A549 (cell line): ENCODE results near the gene HDAC7. TPM values are rescaled to one million over a fixed set of nuclear protein-coding genes. Genes with fewer than 3 reads are reported as not detected.

Experiments
- ATAC-seq, 2 experiments: fragments of 200-7000 bp in 1 of 2; fragments of >200 bp in 1 of 2; cut with Nextera tagmentation in 1 of 2; cut with Tn5 transposase in 1 of 2; 3 replicates each; pipeline versions ENCODE4 v1.8.0 to v1.9.1; 2018 to 2020; ENCODE audit warnings: mild to moderate bottlenecking in 1 of 2, moderate library complexity in 1 of 2
- CTCF ChIA-PET: fragments of 300-600 bp; sonication (Branson Sonifier 250); formaldehyde crosslinking; extraction: SDS; loops from one replicate; lab custom pipeline; 2021; ENCODE audit warnings: antibody characterized with exemption, inconsistent platforms; lab: Yijun Ruan, JAX
- POLR2A ChIA-PET: fragments of 350-600 bp; formaldehyde crosslinking; extraction: SDS; loops from one replicate; lab custom pipeline; 2021; ENCODE audit warnings: antibody characterized with exemption, inconsistent platforms; lab: Yijun Ruan, JAX
- DNase-seq, 2 experiments: peaks; one replicate each; pipeline versions ENCODE4 v3.0.0 to v3.0.0-alpha.2; 2011 to 2016; ENCODE audit warnings: low read depth in 1 of 2, low spot score in 1 of 2
- FAIRE-seq: peaks from 2 replicates; lab custom pipeline; 2011; peaks lifted over from hg19 to GRCh38; lab: Jason Lieb, UNC
- H3K27ac ChIP-seq, 2 experiments: fragments of >200 bp; sonication (Bioruptor Twin); formaldehyde crosslinking; 3 replicates each; pipeline ENCODE4 v1.5.1; 2016 to 2017
- H3K4me1 ChIP-seq: fragments of >200 bp; sonication (Bioruptor Twin); formaldehyde crosslinking; 3 replicates; pipeline ENCODE4 v1.6.1; 2016
- H3K4me2 ChIP-seq: fragments of >200 bp; sonication (Bioruptor Twin); formaldehyde crosslinking; 3 replicates; pipeline ENCODE4 v1.6.1; 2016
- H3K4me3 ChIP-seq: fragments of >200 bp; sonication (Bioruptor Twin); formaldehyde crosslinking; 3 replicates; pipeline ENCODE4 v1.5.1; 2016
- H3K9me3 ChIP-seq: fragments of >200 bp; sonication (Bioruptor Twin); formaldehyde crosslinking; 3 replicates; pipeline ENCODE4 v1.6.1; 2016
- CBX8 ChIP-seq: fragments of 200-600 bp; sonication (generic); IDR thresholded peaks from 2 replicates; pipeline ENCODE4 v1.6.1; 2016
- FOSB ChIP-seq: fragments of 250-450 bp; sonication (Bioruptor Pico); IDR thresholded peaks from 2 replicates; pipeline ENCODE4 v1.5.0; 2020; ENCODE audit warnings: mild to moderate bottlenecking, moderate library complexity
- GATA3 ChIP-seq: IDR thresholded peaks from 2 replicates; pipeline ENCODE4 v1.6.1; 2012; ENCODE audit warnings: borderline replicate concordance
- HEYL ChIP-seq: fragments of 250-450 bp; sonication (Bioruptor Pico); IDR thresholded peaks from 2 replicates; pipeline ENCODE4 v1.8.0; 2021; ENCODE audit warnings: mild to moderate bottlenecking, moderate library complexity
- HOXB5 ChIP-seq: fragments of 250-450 bp; sonication (Bioruptor Pico); IDR thresholded peaks from 2 replicates; pipeline ENCODE4 v1.5.0; 2020; ENCODE audit warnings: mild to moderate bottlenecking, moderate library complexity
- MYC ChIP-seq: IDR thresholded peaks from 2 replicates; pipeline ENCODE4 v1.6.1; 2012; ENCODE audit warnings: mild to moderate bottlenecking, inconsistent platforms, low read length, improper control_type of control experiment, borderline replicate concordance
- PHF8 ChIP-seq: fragments of 200-600 bp; sonication (generic); IDR thresholded peaks from 2 replicates; pipeline ENCODE4 v1.6.1; 2016; ENCODE audit warnings: low read depth, mild to moderate bottlenecking, antibody characterized with exemption, moderate library complexity, borderline replicate concordance
- POLR2A ChIP-seq: IDR thresholded peaks from 2 replicates; pipeline ENCODE4 v1.6.1; 2012; ENCODE audit warnings: mild to moderate bottlenecking, low read length
- RAD21 ChIP-seq, 2 experiments: fragments of >200 bp in 1 of 2; sonication (Bioruptor Twin) in 1 of 2; formaldehyde crosslinking in 1 of 2; IDR thresholded peaks in 1 of 2; conservative IDR thresholded peaks in 1 of 2; 2 replicates in 1 of 2; 3 replicates in 1 of 2; pipeline ENCODE4 v1.6.1; 2012 to 2018; ENCODE audit warnings: inconsistent platforms in 1 of 2
- RCOR1 ChIP-seq: fragments of 150-350 bp; IDR thresholded peaks from 2 replicates; pipeline ENCODE4 v1.6.1; 2014; ENCODE audit warnings: antibody characterized with exemption, low read length, low read depth
- RNF2 ChIP-seq: fragments of 200-600 bp; sonication (generic); IDR thresholded peaks from 2 replicates; pipeline ENCODE4 v1.6.1; 2016; ENCODE audit warnings: low read depth, mild to moderate bottlenecking, antibody characterized with exemption, moderate library complexity, borderline replicate concordance
- SMC3 ChIP-seq: fragments of >200 bp; sonication (Bioruptor Twin); formaldehyde crosslinking; IDR thresholded peaks from 3 replicates; pipeline ENCODE4 v1.6.1; 2018; ENCODE audit warnings: inconsistent platforms
- TFCP2L1 ChIP-seq: fragments of 250-450 bp; sonication (Bioruptor Pico); IDR thresholded peaks from 2 replicates; pipeline ENCODE4 v1.5.0; 2021; ENCODE audit warnings: mild to moderate bottlenecking
- ZC3H11A ChIP-seq: fragments of 450-650 bp; IDR thresholded peaks from 2 replicates; pipeline ENCODE4 v1.6.1; 2014; ENCODE audit warnings: antibody characterized with exemption, mild to moderate bottlenecking
- ZNF302 ChIP-seq: fragments of 250-450 bp; sonication (Bioruptor Pico); IDR thresholded peaks from 2 replicates; pipeline ENCODE4 v1.9.0; 2021; ENCODE audit warnings: inconsistent platforms, mild to moderate bottlenecking, moderate library complexity
- WGBS: methylation state at CpG from one replicate; pipeline ENCODE4 v1.1.6; 2017; ENCODE audit errors: missing lambda C conversion rate; 5-methylcytosine and 5-hydroxymethylcytosine counted together
- polyA plus RNA-seq, 4 experiments: library from polyadenylated mRNA; depleted of rRNA in 3 of 4; stranded (reverse); fragments of >200 nt; fragmentation: RNase III in 1 of 4; extraction: RNeasy Plus Mini Kit Qiagen cat#74134 plus additional on column Dnase treatment in 1 of 4; gene quantifications; 2 replicates in 3 of 4; 3 replicates in 1 of 4; pipeline ENCODE4 v1.2.3, GENCODE V29; 2011 to 2017
- TF ChIP-seq, protein P1 (sequence below): fragments of >200 bp; sonication (Bioruptor Twin); formaldehyde crosslinking; IDR thresholded peaks from 2 replicates; pipeline ENCODE4 v1.6.1; 2016
- TF ChIP-seq, protein P2 (sequence below): fragments of >200 bp; sonication (Bioruptor Twin); formaldehyde crosslinking; IDR thresholded peaks from 3 replicates; pipeline ENCODE4 v1.5.1; 2016
- TF ChIP-seq, protein P3 (sequence below): IDR thresholded peaks from 2 replicates; pipeline ENCODE4 v1.6.1; 2012
- TF ChIP-seq, protein P4 (sequence below): IDR thresholded peaks from 2 replicates; pipeline ENCODE4 v1.6.1; 2012; ENCODE audit warnings: low read depth, borderline replicate concordance
- TF ChIP-seq, protein P5 (sequence below): fragments of 450-650 bp; IDR thresholded peaks from 2 replicates; pipeline ENCODE4 v1.6.1; 2014; ENCODE audit warnings: antibody characterized with exemption
- TF ChIP-seq, protein P6 (sequence below): IDR thresholded peaks from 2 replicates; pipeline ENCODE4 v1.6.1; 2012

The HDAC7 gene
- polyA plus RNA-seq, 2 of the 4 experiments (the other 2 are of a cell fraction) = 17.2 to 36.0 TPM

DNA sequence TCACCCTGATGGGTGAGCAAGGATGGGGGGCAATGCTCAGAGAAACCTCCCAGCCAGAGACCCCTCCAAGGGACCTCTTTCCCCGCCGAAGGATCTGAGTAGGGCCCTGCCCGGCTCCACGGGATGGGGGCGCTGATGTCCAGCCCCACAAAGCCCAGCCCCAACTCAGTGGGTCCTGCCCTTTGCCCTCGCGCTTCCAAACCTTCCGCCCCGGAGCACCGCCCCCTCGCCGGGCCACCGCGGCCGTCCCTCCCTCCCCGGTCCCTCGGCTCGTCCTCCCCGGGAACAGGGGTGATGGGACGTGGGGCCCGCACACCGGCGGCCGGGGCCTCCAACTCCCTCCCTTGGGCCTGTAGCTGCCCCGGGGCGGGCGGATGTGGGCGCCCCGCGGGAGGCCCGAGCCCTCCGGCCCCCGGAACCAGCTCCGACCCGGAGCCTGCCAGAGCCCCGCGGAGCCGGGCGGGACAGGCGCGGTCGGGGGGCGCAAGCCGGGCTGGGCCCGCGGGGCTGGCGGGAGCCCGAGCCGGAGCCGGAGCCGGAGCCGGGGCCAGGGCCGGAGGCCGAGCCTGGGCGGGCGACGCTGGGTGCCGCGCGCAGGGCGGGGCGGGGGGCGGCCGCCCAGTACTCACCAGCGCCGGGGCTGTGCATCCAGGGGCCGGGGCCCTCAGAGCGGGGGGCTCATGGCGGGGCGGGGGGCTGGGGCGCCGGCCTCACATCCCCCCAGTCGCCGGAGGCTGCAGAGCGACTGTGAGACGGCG lies 386 bp downstream of the HDAC7 start:
- FAIRE-seq = no peak
- Histone ChIP-seq H3K4me2 (peak overlapping the region; percentile 95), H3K4me3 (peak overlapping the region; percentile 89), H3K27ac (peak overlapping the region; percentile 96 to 100), H3K9me3 (no peaks in the 10 kb centered on the region), H3K4me1 (peaks cover 68% of the 10 kb centered on the region)
- WGBS = 5% methylated on average over 7 of the region's 77 CpGs
- CTCF ChIA-PET = interaction anchor here (1.0 to 59.0 kb wide), 13 partner anchors 12 to 104 kb away, joined by 3 to 1532 read pairs (median 10); no protein-coding TSS in a partner anchor
- TF ChIP-seq RNF2 (no peak), RAD21 (conservative IDR thresholded peaks at IDR 0.05 in 1 of 2, IDR thresholded peaks at IDR 0.05 in 1 of 2) (peak; percentile 52 to 58; a peak in 4 of 5 replicates), SMC3 (peak; percentile 41), PHF8 (0 out of 2 replicates have a peak, but pooled peaks have one; percentile 21), POLR2A (0 out of 2 replicates have a peak, but pooled peaks have one; percentile 11)
- TF ChIP-seq, protein P1, sequence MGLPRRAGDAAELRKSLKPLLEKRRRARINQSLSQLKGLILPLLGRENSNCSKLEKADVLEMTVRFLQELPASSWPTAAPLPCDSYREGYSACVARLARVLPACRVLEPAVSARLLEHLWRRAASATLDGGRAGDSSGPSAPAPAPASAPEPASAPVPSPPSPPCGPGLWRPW = no peak
- TF ChIP-seq, protein P2, sequence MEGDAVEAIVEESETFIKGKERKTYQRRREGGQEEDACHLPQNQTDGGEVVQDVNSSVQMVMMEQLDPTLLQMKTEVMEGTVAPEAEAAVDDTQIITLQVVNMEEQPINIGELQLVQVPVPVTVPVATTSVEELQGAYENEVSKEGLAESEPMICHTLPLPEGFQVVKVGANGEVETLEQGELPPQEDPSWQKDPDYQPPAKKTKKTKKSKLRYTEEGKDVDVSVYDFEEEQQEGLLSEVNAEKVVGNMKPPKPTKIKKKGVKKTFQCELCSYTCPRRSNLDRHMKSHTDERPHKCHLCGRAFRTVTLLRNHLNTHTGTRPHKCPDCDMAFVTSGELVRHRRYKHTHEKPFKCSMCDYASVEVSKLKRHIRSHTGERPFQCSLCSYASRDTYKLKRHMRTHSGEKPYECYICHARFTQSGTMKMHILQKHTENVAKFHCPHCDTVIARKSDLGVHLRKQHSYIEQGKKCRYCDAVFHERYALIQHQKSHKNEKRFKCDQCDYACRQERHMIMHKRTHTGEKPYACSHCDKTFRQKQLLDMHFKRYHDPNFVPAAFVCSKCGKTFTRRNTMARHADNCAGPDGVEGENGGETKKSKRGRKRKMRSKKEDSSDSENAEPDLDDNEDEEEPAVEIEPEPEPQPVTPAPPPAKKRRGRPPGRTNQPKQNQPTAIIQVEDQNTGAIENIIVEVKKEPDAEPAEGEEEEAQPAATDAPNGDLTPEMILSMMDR = peak; percentile 46
- TF ChIP-seq, protein P3, sequence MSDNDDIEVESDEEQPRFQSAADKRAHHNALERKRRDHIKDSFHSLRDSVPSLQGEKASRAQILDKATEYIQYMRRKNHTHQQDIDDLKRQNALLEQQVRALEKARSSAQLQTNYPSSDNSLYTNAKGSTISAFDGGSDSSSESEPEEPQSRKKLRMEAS = peak; percentile 33
- peak; percentile 45 to 57 for ATAC-seq
- peak; percentile 51 to 65 for DNase-seq
- POLR2A ChIA-PET = interaction anchor here (2.8 to 3.5 kb wide), 2 partner anchors 10 to 19 kb away, joined by 20 to 28 read pairs; no protein-coding TSS in a partner anchor

DNA sequence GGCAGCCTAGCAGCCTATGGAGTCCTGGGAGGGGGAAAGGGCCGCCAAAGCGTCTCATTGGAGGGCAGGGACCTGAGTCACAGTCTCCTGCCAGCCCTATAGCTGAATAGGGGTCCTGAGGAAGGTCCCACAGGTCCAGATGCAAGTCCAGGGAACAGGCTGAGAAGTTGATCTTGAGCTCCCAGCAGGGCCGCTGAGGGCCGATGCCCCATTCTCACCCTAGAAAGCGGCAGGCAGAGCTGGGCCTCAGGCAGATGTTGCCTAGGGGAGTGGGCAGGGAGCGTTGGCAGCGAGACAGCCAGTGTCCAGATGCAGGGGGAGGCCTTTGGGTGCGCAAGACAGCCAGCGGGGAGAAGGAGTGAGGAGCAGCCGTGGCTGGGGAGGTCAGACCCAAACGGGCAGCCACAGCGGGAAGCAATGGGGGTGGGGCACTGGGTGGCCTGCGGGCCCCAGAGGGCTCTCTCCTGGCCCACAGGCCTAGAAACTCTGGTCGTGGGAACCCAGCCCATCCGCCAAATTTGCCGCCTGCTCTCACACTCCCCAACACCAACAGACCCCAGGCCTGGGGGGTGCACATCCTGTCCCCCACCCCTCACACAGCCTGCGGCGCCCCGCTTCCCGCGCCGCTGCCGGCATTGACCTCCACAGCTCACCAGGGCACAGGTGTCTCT lies 1.1 kb downstream of the HDAC7 start:
- Histone ChIP-seq H3K4me3 (peak overlapping the region; percentile 89), H3K4me2 (peak overlapping the region; percentile 95), H3K4me1 (peaks cover 68% of the 10 kb centered on the region), H3K27ac (peak overlapping the region; percentile 96 to 100), H3K9me3 (no peaks in the 10 kb centered on the region)
- DNase-seq (peak in 1 of 2 experiments; percentile 45), ATAC-seq (peak in 1 of 2 experiments; percentile 31; a peak in 4 of 6 replicates), FAIRE-seq (no peak)
- WGBS = 40% methylated on average over 15 of the region's 23 CpGs
- TF ChIP-seq MYC = no peak
- TF ChIP-seq, protein P4, sequence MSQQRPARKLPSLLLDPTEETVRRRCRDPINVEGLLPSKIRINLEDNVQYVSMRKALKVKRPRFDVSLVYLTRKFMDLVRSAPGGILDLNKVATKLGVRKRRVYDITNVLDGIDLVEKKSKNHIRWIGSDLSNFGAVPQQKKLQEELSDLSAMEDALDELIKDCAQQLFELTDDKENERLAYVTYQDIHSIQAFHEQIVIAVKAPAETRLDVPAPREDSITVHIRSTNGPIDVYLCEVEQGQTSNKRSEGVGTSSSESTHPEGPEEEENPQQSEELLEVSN = peak; percentile 51; the same call in 1 of the 2 replicates
- ChIA-PET POLR2A (interaction anchor here (2.8 to 3.5 kb wide), 2 partner anchors 10 to 20 kb away, joined by 20 to 28 read pairs; no protein-coding TSS in a partner anchor), CTCF (interaction anchor here (0.7 to 59.0 kb wide), 16 partner anchors 11 to 104 kb away, joined by 3 to 1532 read pairs (median 10); no protein-coding TSS in a partner anchor)

DNA sequence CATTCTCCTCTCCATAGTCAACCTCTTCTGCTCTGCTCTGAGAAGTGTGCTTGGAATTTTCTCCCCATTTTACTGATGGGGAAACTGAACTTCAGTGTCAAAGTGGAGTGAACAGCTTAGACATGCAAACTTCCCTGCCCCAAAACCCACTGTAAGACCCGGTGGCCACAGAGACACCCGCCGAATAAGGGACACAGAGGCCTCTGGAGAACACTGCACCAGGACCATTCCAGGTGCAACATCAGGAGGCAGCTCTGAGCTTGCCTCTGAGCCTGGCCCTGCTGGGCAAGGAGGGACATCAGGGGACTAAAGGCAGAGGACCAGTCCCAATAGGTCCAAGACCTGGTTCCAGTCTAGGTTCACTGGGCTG lies 1.7 kb downstream of the HDAC7 start:
- no peak for ATAC-seq
- ChIA-PET POLR2A (interaction anchor here (1.4 to 3.5 kb wide), 2 partner anchors 11 to 20 kb away, joined by 4 to 20 read pairs; no protein-coding TSS in a partner anchor), CTCF (interaction anchor here (0.7 to 59.0 kb wide), 18 partner anchors 10 to 111 kb away, joined by 3 to 1532 read pairs (median 7); partner anchors contain the start of gene RPAP3)
- H3K4me2 ChIP-seq = peak overlapping the region; percentile 95
- peak overlapping the region; percentile 96 to 100 for H3K27ac ChIP-seq
- H3K4me3 ChIP-seq = peak overlapping the region; percentile 89
- no peaks in the 10 kb centered on the region for H3K9me3 ChIP-seq
- H3K4me1 ChIP-seq = peaks cover 73% of the 10 kb centered on the region
- FAIRE-seq = no peak
- no peak for DNase-seq
- 91% methylated on average over 3 of the region's 3 CpGs for WGBS
- TF ChIP-seq, protein P2 = no peak
- TF ChIP-seq, protein P5, sequence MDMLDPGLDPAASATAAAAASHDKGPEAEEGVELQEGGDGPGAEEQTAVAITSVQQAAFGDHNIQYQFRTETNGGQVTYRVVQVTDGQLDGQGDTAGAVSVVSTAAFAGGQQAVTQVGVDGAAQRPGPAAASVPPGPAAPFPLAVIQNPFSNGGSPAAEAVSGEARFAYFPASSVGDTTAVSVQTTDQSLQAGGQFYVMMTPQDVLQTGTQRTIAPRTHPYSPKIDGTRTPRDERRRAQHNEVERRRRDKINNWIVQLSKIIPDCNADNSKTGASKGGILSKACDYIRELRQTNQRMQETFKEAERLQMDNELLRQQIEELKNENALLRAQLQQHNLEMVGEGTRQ = no peak
- no peak for TF ChIP-seq ZC3H11A
- TF ChIP-seq FOSB (CRISPR knock-in tag) = no peak
- no peak for TF ChIP-seq POLR2A
- no peak for TF ChIP-seq TFCP2L1 (CRISPR knock-in tag)
- no peak for TF ChIP-seq HEYL (CRISPR knock-in tag)
- no peak for TF ChIP-seq MYC
- no peak for TF ChIP-seq CBX8
- TF ChIP-seq, protein P4 = no peak
- no peak for TF ChIP-seq GATA3
- TF ChIP-seq RCOR1 = no peak
- TF ChIP-seq, protein P6, sequence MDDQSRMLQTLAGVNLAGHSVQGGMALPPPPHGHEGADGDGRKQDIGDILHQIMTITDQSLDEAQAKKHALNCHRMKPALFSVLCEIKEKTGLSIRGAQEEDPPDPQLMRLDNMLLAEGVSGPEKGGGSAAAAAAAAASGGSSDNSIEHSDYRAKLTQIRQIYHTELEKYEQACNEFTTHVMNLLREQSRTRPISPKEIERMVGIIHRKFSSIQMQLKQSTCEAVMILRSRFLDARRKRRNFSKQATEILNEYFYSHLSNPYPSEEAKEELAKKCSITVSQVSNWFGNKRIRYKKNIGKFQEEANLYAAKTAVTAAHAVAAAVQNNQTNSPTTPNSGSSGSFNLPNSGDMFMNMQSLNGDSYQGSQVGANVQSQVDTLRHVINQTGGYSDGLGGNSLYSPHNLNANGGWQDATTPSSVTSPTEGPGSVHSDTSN = no peak
- no peak for TF ChIP-seq ZNF302 (CRISPR knock-in tag)
- TF ChIP-seq HOXB5 (CRISPR knock-in tag) = no peak
